Natural killer cell (primary cell): ENCODE measurements around the gene NCKAP1. TPM values are rescaled to one million over a fixed set of nuclear protein-coding genes. Genes with fewer than 3 reads are reported as not detected.
"Not testable (repeated sequence)": the region's sequence is repeated elsewhere in the genome, so short reads cannot be mapped to it uniquely, and the experiment has no call there.

Experiments used
- ATAC-seq, 3 donors: fragments of 150-1000 bp in 2 of 3; fragments of 200-7000 bp in 1 of 3; cut with Tn5 transposase; 1 replicate in 1 of 3; 2 replicates in 2 of 3; pipeline ENCODE4 v1.10.0; 2021; ENCODE audit warnings: mild to moderate bottlenecking in 2 of 3, moderate library complexity in 2 of 3
- DNase-seq, 2 donors: peaks; one replicate each; pipeline versions ENCODE4 v3.0.0 to v3.0.0-alpha.2; 2013 to 2021; ENCODE audit warnings: mixed read lengths in 1 of 2
- H3K27ac ChIP-seq: one replicate; pipeline ENCODE4 v1.5.1; 2013; ENCODE audit warnings: mild to moderate bottlenecking, low read length
- H3K27me3 ChIP-seq: one replicate; pipeline ENCODE4 v1.6.1; 2013; ENCODE audit warnings: low read length; ENCODE audit not compliant: control insufficient read depth, insufficient read depth
- H3K36me3 ChIP-seq: one replicate; pipeline ENCODE4 v1.6.1; 2013; ENCODE audit warnings: low read length; ENCODE audit not compliant: control insufficient read depth, insufficient read depth
- H3K4me1 ChIP-seq: one replicate; pipeline ENCODE4 v1.6.1; 2013; ENCODE audit warnings: low read length; ENCODE audit not compliant: control insufficient read depth, insufficient read depth
- H3K4me3 ChIP-seq: one replicate; pipeline ENCODE4 v1.5.1; 2013; ENCODE audit warnings: low read length
- H3K9me3 ChIP-seq: one replicate; pipeline ENCODE4 v1.6.1; 2013; ENCODE audit warnings: low read length; ENCODE audit not compliant: control insufficient read depth, insufficient read depth
- H3K27ac Mint-ChIP-seq, 2 donors: one replicate each; pipeline ENCODE4 v1.8.0; 2022; ENCODE audit warnings: mild to moderate bottlenecking in 2 of 2, mixed read lengths in 2 of 2, moderate library complexity in 1 of 2
- H3K27me3 Mint-ChIP-seq, 2 donors: one replicate each; pipeline ENCODE4 v1.8.0; 2022; ENCODE audit warnings: low read depth in 2 of 2, mixed read lengths in 2 of 2
- H3K36me3 Mint-ChIP-seq: one replicate; pipeline ENCODE4 v1.8.0; 2022; ENCODE audit warnings: mixed read lengths
- H3K4me1 Mint-ChIP-seq, 2 donors: one replicate each; pipeline ENCODE4 v1.8.0; 2022; ENCODE audit warnings: mixed read lengths in 2 of 2
- H3K4me3 Mint-ChIP-seq: one replicate; pipeline ENCODE4 v1.8.0; 2022; ENCODE audit warnings: mild to moderate bottlenecking, moderate library complexity, mixed read lengths
- H3K9me3 Mint-ChIP-seq, 2 donors: one replicate each; pipeline ENCODE4 v1.8.0; 2022; ENCODE audit warnings: mixed read lengths in 2 of 2
- CTCF ChIP-seq: fragments of 200-600 bp; IDR thresholded peaks from one replicate; pipeline ENCODE4 v1.8.0; 2022; ENCODE audit warnings: antibody characterized with exemption
- WGBS: methylation state at CpG from one replicate; pipeline ENCODE4 v1.1.7; 2013; ENCODE audit warnings: missing lambda C conversion rate; ENCODE audit not compliant: insufficient coverage; 5-methylcytosine and 5-hydroxymethylcytosine counted together
- intact Hi-C: fragments of 100-400 bp; cut with micrococcal nuclease; formaldehyde crosslinking; loops from one replicate; pipeline ENCODE4 v1.14.2; 2022
- total RNA-seq, 4 donors: library from RNA; stranded (reverse); fragments of 120-200 nt in 1 of 4; gene quantifications; one replicate each; pipeline versions ENCODE4 v1.2.3 to v1.2.4, GENCODE V29; 2013 to 2022

NCKAP1 gene
- total RNA-seq, 3 donors from 2014 or later (not counting 1 experiment from before 2014, with no cell fraction given) = 8.4 to 12.3 (median 10.4) TPM

- no peak overlapping the region for H3K4me3 ChIP-seq
- 100% methylated on average over 1 of the region's 1 CpG for WGBS
- DNase-seq (no peak), ATAC-seq (no peak)
- H3K27me3 ChIP-seq = no peaks in the 10 kb centered on the region
- peaks cover 2 to 5% of the 10 kb centered on the region in 2 donors for H3K27me3 Mint-ChIP-seq
- peaks cover 4% of the 10 kb centered on the region for H3K36me3 Mint-ChIP-seq
- H3K27ac Mint-ChIP-seq = no peak overlapping the region
- H3K9me3 Mint-ChIP-seq = no peaks in the 10 kb centered on the region
- no peak for TF ChIP-seq CTCF
- H3K4me1 Mint-ChIP-seq = no peaks in the 10 kb centered on the region
- H3K4me3 Mint-ChIP-seq = no peak overlapping the region
- H3K9me3 ChIP-seq = no peaks in the 10 kb centered on the region
- H3K36me3 ChIP-seq = no peaks in the 10 kb centered on the region
- H3K4me1 ChIP-seq = no peaks in the 10 kb centered on the region
- intact Hi-C loops = no loop called here
- H3K27ac ChIP-seq = no peak overlapping the region
Observed at GRCh38 chr2:183019718-183020442, 18.4 kb downstream of the NCKAP1 start.

GRCh38 chr2:183017845-183018244 is 20.4 kb downstream of the NCKAP1 start:
- DNase-seq, ATAC-seq, H3K4me3 ChIP-seq, H3K36me3 Mint-ChIP-seq, H3K9me3 ChIP-seq, H3K27me3 ChIP-seq, intact Hi-C loops, H3K36me3 ChIP-seq, H3K27ac Mint-ChIP-seq, H3K27ac ChIP-seq, H3K9me3 Mint-ChIP-seq, H3K4me3 Mint-ChIP-seq, H3K4me1 ChIP-seq: not testable (repeated sequence)
- peaks cover 3 to 13% of the 10 kb centered on the region in 2 donors for H3K27me3 Mint-ChIP-seq
- WGBS = 95% methylated on average over 11 of the region's 11 CpGs
- H3K4me1 Mint-ChIP-seq = peaks cover 0 to 11% of the 10 kb centered on the region in 2 donors

- Histone ChIP-seq H3K9me3 (no peaks in the 10 kb centered on the region), H3K27me3 (no peaks in the 10 kb centered on the region), H3K4me1 (no peaks in the 10 kb centered on the region), H3K36me3 (no peaks in the 10 kb centered on the region), H3K4me3 (no peak overlapping the region), H3K27ac (no peak overlapping the region)
- intact Hi-C loops = no loop called here
- no peak for ATAC-seq
- 100% methylated on average over 2 of the region's 2 CpGs for WGBS
- TF ChIP-seq CTCF = no peak
- Mint-ChIP-seq H3K4me3 (no peak overlapping the region), H3K27ac (no peak overlapping the region), H3K36me3 (peaks cover 7% of the 10 kb centered on the region), H3K27me3 (peaks cover 3 to 13% of the 10 kb centered on the region in 2 donors), H3K9me3 (no peaks in the 10 kb centered on the region), H3K4me1 (peaks cover 0 to 12% of the 10 kb centered on the region in 2 donors)
- no peak for DNase-seq
Observed at GRCh38 chr2:183014005-183014404, 24.3 kb downstream of the NCKAP1 start.

- no peaks in the 10 kb centered on the region for H3K4me1 ChIP-seq
- Mint-ChIP-seq H3K27ac (no peak overlapping the region), H3K36me3 (peaks cover 7% of the 10 kb centered on the region), H3K4me1 (peaks cover 0 to 12% of the 10 kb centered on the region in 2 donors), H3K27me3 (peaks cover 3 to 13% of the 10 kb centered on the region in 2 donors), H3K4me3 (no peak overlapping the region), H3K9me3 (no peaks in the 10 kb centered on the region)
- WGBS = 89% methylated on average over 2 of the region's 2 CpGs
- no peaks in the 10 kb centered on the region for H3K27me3 ChIP-seq
- H3K4me3 ChIP-seq = no peak overlapping the region
- no peak for DNase-seq
- ATAC-seq = no peak
- no peaks in the 10 kb centered on the region for H3K36me3 ChIP-seq
- intact Hi-C loops = no loop called here
- no peaks in the 10 kb centered on the region for H3K9me3 ChIP-seq
- no peak overlapping the region for H3K27ac ChIP-seq
- no peak for TF ChIP-seq CTCF
Observed at GRCh38 chr2:183011743-183012142, 26.5 kb downstream of the NCKAP1 start.
